Stimulated activated CD4-positive, alpha-beta T cell treated with anti-CD3 and anti-CD28 coated beads, Interleukin-15, amount 100 ng/mL, for 48 hours (primary cell): ENCODE results near the gene TRIO.

Experiments used
- DNase-seq, 2 donors: peaks; one replicate each; pipeline ENCODE4 v3.0.0-alpha.2; 2020; ENCODE audit warnings: low read depth in 2 of 2

Gene TRIO

GRCh38 chr5:14245132-14245925 is 102.2 kb downstream of the TRIO start:
- DNase-seq = no peak

GRCh38 chr5:14246350-14247053 is 103.4 kb downstream of the TRIO start:
- DNase-seq = no peak

GRCh38 chr5:14247054-14247386 is 103.9 kb downstream of the TRIO start:
- no peak for DNase-seq

GRCh38 chr5:14249258-14250082 is 106.3 kb downstream of the TRIO start:
- DNase-seq = no peak

- DNase-seq = no peak
These were observed 107.0 kb downstream of the TRIO start for GRCh38 chr5:14250084-14250695.

- no peak for DNase-seq
These were observed 107.9 kb downstream of the TRIO start for GRCh38 chr5:14250748-14251701.

- no peak for DNase-seq
These were observed 108.6 kb downstream of the TRIO start for GRCh38 chr5:14251733-14252132.

- DNase-seq = no peak
These were observed 109.7 kb downstream of the TRIO start for GRCh38 chr5:14252793-14253192.

GRCh38 chr5:14254686-14255085 is 111.5 kb downstream of the TRIO start:
- no peak for DNase-seq

- DNase-seq = no peak
These were observed 113.0 kb downstream of the TRIO start for GRCh38 chr5:14256026-14256690.

- DNase-seq = no peak
These were observed 113.7 kb downstream of the TRIO start for GRCh38 chr5:14256756-14257393.

GRCh38 chr5:14257995-14258403 is 114.9 kb downstream of the TRIO start:
- no peak for DNase-seq

GRCh38 chr5:14258840-14259239 is 115.7 kb downstream of the TRIO start:
- no peak for DNase-seq

GRCh38 chr5:14260637-14261036 is 117.5 kb downstream of the TRIO start:
- DNase-seq = no peak

- no peak for DNase-seq
These were observed 118.1 kb downstream of the TRIO start for GRCh38 chr5:14261235-14261634.

- DNase-seq = no peak
These were observed 118.9 kb downstream of the TRIO start for GRCh38 chr5:14261856-14262611.

- no peak for DNase-seq
These were observed 120.0 kb downstream of the TRIO start for GRCh38 chr5:14263113-14263512.

- DNase-seq = no peak
These were observed 120.6 kb downstream of the TRIO start for GRCh38 chr5:14263699-14264098.
